Measurements from ENCODE around the gene ADAM8. TPM values are rescaled to one million over a fixed set of nuclear protein-coding genes. Genes with fewer than 3 reads are reported as not detected.

Gene ADAM8
- total RNA-seq, 2 experiments from 2014 or later, result 90.8 to 91.0 TPM

- Mint-ChIP-seq H3K4me3 (no peak overlapping the region), H3K27ac (no peak overlapping the region), H3K27me3 (no peaks in the 10 kb centered on the region), H3K9me3 (no peaks in the 10 kb centered on the region), H3K36me3 (peaks cover 26% of the 10 kb centered on the region), H3K4me1 (no peaks in the 10 kb centered on the region)
- DNase-seq (no peak), ATAC-seq (ENCODE audit: low read depth) (no peak)
- POLR2A ChIA-PET, result no interaction called here
These were observed 8.5 kb upstream of the ADAM8 start for GRCh38 chr10:133285217-133285616.

GRCh38 chr10:133283931-133284330 is 7.3 kb upstream of the ADAM8 start:
- peaks cover 25% of the 10 kb centered on the region for H3K36me3 Mint-ChIP-seq
- ATAC-seq (ENCODE audit: low read depth) (no peak), DNase-seq (no peak)
- H3K4me3 Mint-ChIP-seq, result no peak overlapping the region
- peaks cover 2% of the 10 kb centered on the region for H3K4me1 Mint-ChIP-seq
- H3K9me3 Mint-ChIP-seq, result no peaks in the 10 kb centered on the region
- POLR2A ChIA-PET, result no interaction called here
- H3K27ac Mint-ChIP-seq, result no peak overlapping the region
- H3K27me3 Mint-ChIP-seq, result no peaks in the 10 kb centered on the region

GRCh38 chr10:133282846-133283390 is 6.2 kb upstream of the ADAM8 start:
- peaks cover 22% of the 10 kb centered on the region for H3K36me3 Mint-ChIP-seq
- no peak for ATAC-seq (ENCODE audit: low read depth)
- peaks cover 11% of the 10 kb centered on the region for H3K4me1 Mint-ChIP-seq
- POLR2A ChIA-PET, result no interaction called here
- H3K27me3 Mint-ChIP-seq, result no peaks in the 10 kb centered on the region
- DNase-seq, result no peak
- H3K27ac Mint-ChIP-seq, result no peak overlapping the region
- no peaks in the 10 kb centered on the region for H3K9me3 Mint-ChIP-seq
- H3K4me3 Mint-ChIP-seq, result no peak overlapping the region

GRCh38 chr10:133281628-133282372 is 5.1 kb upstream of the ADAM8 start:
- Mint-ChIP-seq H3K27ac (no peak overlapping the region), H3K4me1 (peaks cover 15% of the 10 kb centered on the region), H3K36me3 (peaks cover 15% of the 10 kb centered on the region), H3K4me3 (no peak overlapping the region), H3K9me3 (no peaks in the 10 kb centered on the region), H3K27me3 (no peaks in the 10 kb centered on the region)
- POLR2A ChIA-PET, result no interaction called here
- ATAC-seq (ENCODE audit: low read depth) (no peak), DNase-seq (no peak)

GRCh38 chr10:133281084-133281483 is 4.4 kb upstream of the ADAM8 start:
- Mint-ChIP-seq H3K27me3 (no peaks in the 10 kb centered on the region), H3K9me3 (no peaks in the 10 kb centered on the region), H3K4me3 (no peak overlapping the region), H3K4me1 (peaks cover 15% of the 10 kb centered on the region), H3K36me3 (peaks cover 9% of the 10 kb centered on the region), H3K27ac (no peak overlapping the region)
- POLR2A ChIA-PET, result no interaction called here
- ATAC-seq (ENCODE audit: low read depth) (no peak), DNase-seq (no peak)

- H3K4me1 Mint-ChIP-seq, result peaks cover 21% of the 10 kb centered on the region
- H3K9me3 Mint-ChIP-seq, result no peaks in the 10 kb centered on the region
- no peak overlapping the region for H3K27ac Mint-ChIP-seq
- H3K36me3 Mint-ChIP-seq, result peaks cover 8% of the 10 kb centered on the region
- H3K4me3 Mint-ChIP-seq, result no peak overlapping the region
- DNase-seq, result no peak
- no peak for ATAC-seq (ENCODE audit: low read depth)
- POLR2A ChIA-PET, result no interaction called here
- H3K27me3 Mint-ChIP-seq, result no peaks in the 10 kb centered on the region
These were observed 3.9 kb upstream of the ADAM8 start for GRCh38 chr10:133280391-133281059.

- no peaks in the 10 kb centered on the region for H3K27me3 Mint-ChIP-seq
- H3K4me3 Mint-ChIP-seq, result no peak overlapping the region
- DNase-seq, result no peak
- H3K27ac Mint-ChIP-seq, result no peak overlapping the region
- peaks cover 23% of the 10 kb centered on the region for H3K4me1 Mint-ChIP-seq
- POLR2A ChIA-PET, result interaction anchor here (0.9 to 1.7 kb wide), 2 partner anchors 28 to 55 kb away, joined by 4 to 8 read pairs; no protein-coding TSS in a partner anchor
- no peaks in the 10 kb centered on the region for H3K9me3 Mint-ChIP-seq
- H3K36me3 Mint-ChIP-seq, result peaks cover 5% of the 10 kb centered on the region
- no peak for ATAC-seq (ENCODE audit: low read depth)
These were observed 2.9 kb upstream of the ADAM8 start for GRCh38 chr10:133279326-133280226.

GRCh38 chr10:133278577-133279265 is 2.1 kb upstream of the ADAM8 start:
- H3K4me3 Mint-ChIP-seq, result peak overlapping the region; percentile 82
- peaks cover 23% of the 10 kb centered on the region for H3K4me1 Mint-ChIP-seq
- peak; percentile 34 for ATAC-seq (ENCODE audit: low read depth)
- H3K27ac Mint-ChIP-seq, result peak overlapping the region; percentile 87
- H3K36me3 Mint-ChIP-seq, result peaks cover 3% of the 10 kb centered on the region
- peak; percentile 67 for DNase-seq
- no peaks in the 10 kb centered on the region for H3K9me3 Mint-ChIP-seq
- POLR2A ChIA-PET, result interaction anchor here (0.9 to 1.7 kb wide), 7 partner anchors 8 to 54 kb away, joined by 3 to 8 read pairs (median 4); no protein-coding TSS in a partner anchor
- H3K27me3 Mint-ChIP-seq, result no peaks in the 10 kb centered on the region

GRCh38 chr10:133277993-133278576 is 1.4 kb upstream of the ADAM8 start:
- POLR2A ChIA-PET, result interaction anchor here (0.9 to 1.7 kb wide), 7 partner anchors 9 to 53 kb away, joined by 3 to 8 read pairs (median 4); no protein-coding TSS in a partner anchor
- Mint-ChIP-seq H3K36me3 (peaks cover 1% of the 10 kb centered on the region), H3K4me1 (peaks cover 23% of the 10 kb centered on the region)

GRCh38 chr10:133277277-133277992 is 767 bp upstream of the ADAM8 start:
- no peaks in the 10 kb centered on the region for H3K27me3 Mint-ChIP-seq
- peak overlapping the region; percentile 82 for H3K4me3 Mint-ChIP-seq
- POLR2A ChIA-PET, result interaction anchor here (0.7 to 3.8 kb wide), 10 partner anchors 9 to 31 kb away, joined by 3 to 26 read pairs (median 4); no protein-coding TSS in a partner anchor
- peaks cover 1% of the 10 kb centered on the region for H3K36me3 Mint-ChIP-seq
- H3K9me3 Mint-ChIP-seq, result no peaks in the 10 kb centered on the region
- peak overlapping the region; percentile 87 for H3K27ac Mint-ChIP-seq
- ATAC-seq (ENCODE audit: low read depth) (no peak), DNase-seq (no peak)
- peaks cover 23% of the 10 kb centered on the region for H3K4me1 Mint-ChIP-seq

More at GRCh38 chr10:133277993-133278576, 1.4 kb upstream of the ADAM8 start:
- DNase-seq (peak; percentile 38), ATAC-seq (ENCODE audit: low read depth) (no peak)
- peak overlapping the region; percentile 87 for H3K27ac Mint-ChIP-seq
- peak overlapping the region; percentile 82 for H3K4me3 Mint-ChIP-seq
- no peaks in the 10 kb centered on the region for H3K9me3 Mint-ChIP-seq
- H3K27me3 Mint-ChIP-seq, result no peaks in the 10 kb centered on the region

GRCh38 chr10:133276100-133276434 is 601 bp downstream of the ADAM8 start:
- H3K9me3 Mint-ChIP-seq, result no peaks in the 10 kb centered on the region
- H3K4me1 Mint-ChIP-seq, result peaks cover 23% of the 10 kb centered on the region
- no peak for DNase-seq
- no peaks in the 10 kb centered on the region for H3K27me3 Mint-ChIP-seq
- peak overlapping the region; percentile 82 for H3K27ac Mint-ChIP-seq
- no peak for ATAC-seq (ENCODE audit: low read depth)
- peak overlapping the region; percentile 87 for H3K4me3 Mint-ChIP-seq
- POLR2A ChIA-PET, result interaction anchor here (0.7 to 3.8 kb wide), 8 partner anchors 9 to 314 kb away, joined by 3 to 35 read pairs (median 4); no protein-coding TSS in a partner anchor
- peaks cover 3% of the 10 kb centered on the region for H3K36me3 Mint-ChIP-seq
